Kidney (tissue), 14 donors: ENCODE results near the gene ATP5F1A. TPM values are rescaled to one million over a fixed set of nuclear protein-coding genes. Genes with fewer than 3 reads are reported as not detected.
A peak's percentile ranks its signal among the peaks of the same experiment; 100 is the strongest.

Experiments used
- DNase-seq, 5 donors: peaks; one replicate each; pipeline ENCODE4 v3.0.0-alpha.2; 2013 to 2020
- FAIRE-seq: peaks from 2 replicates; lab custom pipeline; 2012; peaks lifted over from hg19 to GRCh38; lab: Jason Lieb, UNC
- H3K27ac ChIP-seq, 2 donors: one replicate each; pipeline ENCODE4 v1.7.0; 2013; ENCODE audit warnings: low read depth in 2 of 2, low read length in 2 of 2, inconsistent platforms in 1 of 2
- H3K27me3 ChIP-seq: one replicate; pipeline ENCODE4 v1.7.1; 2013; ENCODE audit warnings: low read length, inconsistent platforms; ENCODE audit not compliant: control insufficient read depth, insufficient read depth
- H3K36me3 ChIP-seq, 3 donors: one replicate each; pipeline versions ENCODE4 v1.7.0 to v1.7.1; 2013; ENCODE audit warnings: low read length in 3 of 3, control low read depth in 1 of 3, inconsistent platforms in 1 of 3; ENCODE audit not compliant: insufficient read depth in 3 of 3, control insufficient read depth in 2 of 3
- H3K4me1 ChIP-seq, 3 donors: one replicate each; pipeline versions ENCODE4 v1.7.0 to v1.7.1; 2013; ENCODE audit warnings: low read length in 3 of 3, inconsistent platforms in 1 of 3, low read depth in 1 of 3; ENCODE audit not compliant: control insufficient read depth in 2 of 3, insufficient read depth in 2 of 3
- H3K4me3 ChIP-seq, 3 donors: one replicate each; pipeline versions ENCODE4 v1.7.0 to v1.8.1; 2013; ENCODE audit warnings: low read length in 3 of 3, control low read depth in 1 of 3, inconsistent platforms in 1 of 3
- H3K9ac ChIP-seq, 3 donors: one replicate each; pipeline versions ENCODE4 v1.7.0 to v1.7.1; 2013; ENCODE audit warnings: low read length in 3 of 3, control low read depth in 1 of 3, inconsistent platforms in 1 of 3
- H3K9me3 ChIP-seq, 3 donors: one replicate each; pipeline versions ENCODE4 v1.7.0 to v1.7.1; 2013; ENCODE audit warnings: low read length in 3 of 3, control low read depth in 1 of 3, inconsistent platforms in 1 of 3; ENCODE audit not compliant: control insufficient read depth in 2 of 3, insufficient read depth in 1 of 3
- CTCF ChIP-seq: IDR thresholded peaks from 3 replicates; pipeline ENCODE4 v1.5.1; 2012; ENCODE audit warnings: mild to moderate bottlenecking, moderate library complexity, borderline replicate concordance; ENCODE audit not compliant: insufficient read depth; ENCODE audit errors: extremely low read depth
- intact Hi-C: fragments of 100-400 bp; cut with DNase I; formaldehyde crosslinking; loops from one replicate; pipeline ENCODE4 v1.11.1; 2022
- polyA plus RNA-seq: library from polyadenylated mRNA; stranded (reverse); fragments of 350-450 nt; fragmentation: Illumina TruSeq; extraction: RNeasy Lipid Tissue Mini Kit (QIAGEN cat#74804); gene quantifications from one replicate; pipeline ENCODE4 v1.2.3, GENCODE V29; 2014; ENCODE audit warnings: low read depth, low replicate concordance; ENCODE audit not compliant: insufficient read depth
- total RNA-seq: library from RNA; stranded (reverse); fragmentation: NEBNext Ultra II Directional; extraction: Animal tissue kit (Norgen Biotek cat#: 25700); gene quantifications from one replicate; pipeline ENCODE4 v1.2.1, GENCODE V29; 2021
- donor health status: control.
- donor health status: control.
- donor health status: control.
- donor health status: control.
- donor health status: control.
- donor health status: DM: yes; HTN: yes; CAD: no.
- donor health status: Normal renal cell carcinoma (clear cell type).

The ATP5F1A gene
- total and polyA plus RNA-seq, 2 donors from 2014 or later = 417 to 1,054 TPM

GRCh38 chr18:46071653-46072375, 26.3 kb downstream of the ATP5F1A start, which contains the start of gene PSTPIP2:
TSS of gene PSTPIP2 (minus strand) at chr18:46072260. CDS start at chr18:46072188, 72 bp downstream.
- H3K27ac ChIP-seq = no peak within 1 kb of the TSS
- no peaks in the 10 kb centered on the region for H3K36me3 ChIP-seq
- H3K9me3 ChIP-seq = no peaks in the 10 kb centered on the region
- H3K4me3 ChIP-seq = peak within 1 kb of the TSS; percentile 26 to 59 (median 53)
- H3K27me3 ChIP-seq = no peaks in the 10 kb centered on the region
- no peak for FAIRE-seq
- H3K9ac ChIP-seq = peak within 1 kb of the TSS; percentile 7 to 55 (median 43)
- peaks cover 0 to 13% (median 4%) of the 10 kb centered on the region in 3 donors for H3K4me1 ChIP-seq
- no peak for TF ChIP-seq CTCF
- intact Hi-C loops = no loop called here
- DNase-seq = peak; percentile 69 to 90 (median 78)

- peak overlapping the region; percentile 14 to 59 (median 53) for H3K4me3 ChIP-seq
- no peaks in the 10 kb centered on the region for H3K36me3 ChIP-seq
- peak overlapping the region; percentile 7 to 55 (median 43) for H3K9ac ChIP-seq
- H3K27ac ChIP-seq = no peak overlapping the region
- no peaks in the 10 kb centered on the region for H3K27me3 ChIP-seq
- H3K4me1 ChIP-seq = peaks cover 0 to 13% (median 4%) of the 10 kb centered on the region in 3 donors
- no peak for TF ChIP-seq CTCF
- intact Hi-C loops = no loop called here
- H3K9me3 ChIP-seq = no peaks in the 10 kb centered on the region
- FAIRE-seq (no peak), DNase-seq (peak in 2 of 5 donors; percentile 12 to 51)
Observed at GRCh38 chr18:46070815-46071652, 27.1 kb downstream of the ATP5F1A start.

- FAIRE-seq (no peak), DNase-seq (no peak)
- no peak overlapping the region for H3K9ac ChIP-seq
- H3K27me3 ChIP-seq = no peaks in the 10 kb centered on the region
- H3K4me1 ChIP-seq = peaks cover 0 to 13% (median 4%) of the 10 kb centered on the region in 3 donors
- intact Hi-C loops = no loop called here
- H3K36me3 ChIP-seq = no peaks in the 10 kb centered on the region
- H3K27ac ChIP-seq = no peak overlapping the region
- H3K9me3 ChIP-seq = no peaks in the 10 kb centered on the region
- no peak for TF ChIP-seq CTCF
- H3K4me3 ChIP-seq = no peak overlapping the region
Observed at GRCh38 chr18:46070232-46070631, 27.9 kb downstream of the ATP5F1A start.
